SK-N-SH (cell line): ENCODE data around the gene PPP1R10.

Source experiments
- CHD2 ChIP-seq: fragments of 150-350 bp; IDR thresholded peaks from 2 replicates; pipeline ENCODE4 v1.6.1; 2018; ENCODE audit warnings: low read length; ENCODE audit not compliant: partially characterized antibody
- FOXM1 ChIP-seq: IDR thresholded peaks from 2 replicates; pipeline ENCODE4 v1.4.0; 2012; ENCODE audit warnings: low read depth, mild to moderate bottlenecking
- GABPA ChIP-seq: IDR thresholded peaks from 2 replicates; pipeline ENCODE4 v1.4.0; 2012; ENCODE audit warnings: low read depth, mild to moderate bottlenecking
- POLR2AphosphoS5 ChIP-seq: IDR thresholded peaks from 2 replicates; pipeline ENCODE4 v1.6.1; 2012; ENCODE audit warnings: low read depth, low read length
- RCOR1 ChIP-seq: fragments of 150-350 bp; IDR thresholded peaks from 2 replicates; pipeline ENCODE4 v1.6.1; 2017; ENCODE audit warnings: antibody characterized with exemption, low read length
- SIN3A ChIP-seq: IDR thresholded peaks from 2 replicates; pipeline ENCODE4 v1.6.1; 2012; ENCODE audit warnings: low read depth, mild to moderate bottlenecking, low read length, moderate library complexity, borderline replicate concordance
- TAF1 ChIP-seq: IDR thresholded peaks from 2 replicates; pipeline ENCODE4 v1.6.1; 2012; ENCODE audit warnings: low read depth, mild to moderate bottlenecking, low read length, moderate library complexity, borderline replicate concordance
- TF ChIP-seq, protein P1 (sequence below): fragments of 200-600 bp; sonication (generic); IDR thresholded peaks from 2 replicates; pipeline ENCODE4 v1.6.1; 2017; ENCODE audit warnings: antibody characterized with exemption, mild to moderate bottlenecking, moderate library complexity

DNA sequence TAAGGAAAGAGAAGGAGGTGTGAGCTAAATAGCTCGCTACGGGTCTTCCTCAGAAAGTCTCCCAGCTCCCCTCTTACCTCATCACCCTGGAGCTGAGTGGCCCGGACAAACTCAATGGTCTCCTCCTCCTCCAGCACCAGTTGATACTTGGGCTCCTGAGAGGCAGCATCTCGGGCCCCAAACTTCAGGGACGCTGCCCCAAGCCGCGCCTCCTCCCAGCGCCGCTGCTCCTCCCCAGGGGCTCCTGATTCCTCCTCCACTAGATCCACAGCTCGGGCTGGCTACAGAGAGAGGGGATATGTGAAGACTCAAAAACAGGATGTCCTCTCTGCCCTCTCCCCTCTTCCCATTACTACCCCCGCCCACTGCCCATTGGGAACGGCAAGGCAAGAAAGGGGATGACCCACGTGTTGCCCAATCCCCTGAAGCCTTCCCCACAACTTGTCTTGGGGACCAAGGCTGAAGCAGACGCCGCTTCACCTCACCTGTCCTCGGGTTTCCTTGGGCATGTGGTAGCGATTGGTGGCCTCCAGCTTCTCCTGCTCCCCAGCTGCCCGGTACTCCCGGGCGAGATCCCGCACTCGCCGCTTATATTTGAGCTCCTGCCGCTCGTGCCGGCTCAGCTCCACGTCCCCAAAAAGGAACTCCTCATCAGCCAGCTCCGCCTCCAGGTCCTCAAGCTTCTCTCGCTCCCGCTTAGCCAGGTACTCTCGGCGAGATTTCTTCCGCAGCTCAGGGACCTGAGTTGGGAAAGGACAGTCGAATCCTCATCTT, 48.1 kb upstream of the PPP1R10 start:
- TF ChIP-seq FOXM1 (no peak), POLR2AphosphoS5 (no peak), SIN3A (no peak), CHD2 (no peak), RCOR1 (no peak), TAF1 (no peak), GABPA (no peak)
- TF ChIP-seq, protein P1, sequence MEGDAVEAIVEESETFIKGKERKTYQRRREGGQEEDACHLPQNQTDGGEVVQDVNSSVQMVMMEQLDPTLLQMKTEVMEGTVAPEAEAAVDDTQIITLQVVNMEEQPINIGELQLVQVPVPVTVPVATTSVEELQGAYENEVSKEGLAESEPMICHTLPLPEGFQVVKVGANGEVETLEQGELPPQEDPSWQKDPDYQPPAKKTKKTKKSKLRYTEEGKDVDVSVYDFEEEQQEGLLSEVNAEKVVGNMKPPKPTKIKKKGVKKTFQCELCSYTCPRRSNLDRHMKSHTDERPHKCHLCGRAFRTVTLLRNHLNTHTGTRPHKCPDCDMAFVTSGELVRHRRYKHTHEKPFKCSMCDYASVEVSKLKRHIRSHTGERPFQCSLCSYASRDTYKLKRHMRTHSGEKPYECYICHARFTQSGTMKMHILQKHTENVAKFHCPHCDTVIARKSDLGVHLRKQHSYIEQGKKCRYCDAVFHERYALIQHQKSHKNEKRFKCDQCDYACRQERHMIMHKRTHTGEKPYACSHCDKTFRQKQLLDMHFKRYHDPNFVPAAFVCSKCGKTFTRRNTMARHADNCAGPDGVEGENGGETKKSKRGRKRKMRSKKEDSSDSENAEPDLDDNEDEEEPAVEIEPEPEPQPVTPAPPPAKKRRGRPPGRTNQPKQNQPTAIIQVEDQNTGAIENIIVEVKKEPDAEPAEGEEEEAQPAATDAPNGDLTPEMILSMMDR: no peak
